ENCODE measurements around the gene MSRB1. TPM values are rescaled to one million over a fixed set of nuclear protein-coding genes. Genes with fewer than 3 reads are reported as not detected.

The MSRB1 gene
- total and polyA plus RNA-seq, 2 of the 13 experiments (the other 11 are each of a cell fraction or from before 2014, with no cell fraction given): 32.1 to 75.4 TPM

DNA sequence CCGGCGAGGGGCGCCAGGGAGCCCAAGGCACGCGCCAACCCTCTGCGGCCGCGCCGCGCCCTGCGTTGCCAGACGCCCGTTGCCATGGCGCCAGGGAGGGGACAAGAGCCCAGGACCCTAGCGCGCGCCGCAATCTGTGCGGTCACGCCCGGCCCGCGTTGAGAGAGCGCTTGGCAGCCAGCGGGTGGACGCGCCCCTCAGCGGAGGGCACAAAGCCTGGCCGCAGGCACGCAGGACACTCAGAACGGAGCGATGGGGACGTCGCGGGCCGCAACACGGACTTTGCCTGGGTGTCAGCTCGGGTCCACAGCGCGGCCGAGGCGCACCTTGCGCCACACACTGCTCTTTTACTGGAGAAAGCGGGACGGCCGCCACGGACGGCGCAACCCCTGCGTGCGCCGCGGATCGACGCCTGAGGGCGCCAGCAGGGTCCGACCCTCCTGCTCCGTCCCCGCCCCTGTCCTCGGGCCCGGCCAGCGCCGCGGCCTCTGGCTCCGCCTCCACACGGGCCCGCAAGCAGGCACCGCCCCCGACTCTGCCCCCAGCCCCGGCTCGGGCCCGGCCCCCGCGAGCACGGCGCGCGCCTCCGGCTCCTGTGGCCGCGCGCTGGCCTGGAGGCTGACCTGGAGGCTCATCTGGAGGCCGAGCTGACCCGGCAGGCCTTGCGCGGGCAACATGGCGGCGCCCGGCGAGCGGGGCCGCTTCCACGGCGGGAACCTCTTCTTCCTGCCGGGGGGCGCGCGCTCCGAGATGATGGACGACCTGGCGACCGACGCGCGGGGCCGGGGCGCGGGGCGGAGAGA, 40.7 kb upstream of the MSRB1 start, which contains the start of gene GFER (continued):
- TF ChIP-seq, protein P1, sequence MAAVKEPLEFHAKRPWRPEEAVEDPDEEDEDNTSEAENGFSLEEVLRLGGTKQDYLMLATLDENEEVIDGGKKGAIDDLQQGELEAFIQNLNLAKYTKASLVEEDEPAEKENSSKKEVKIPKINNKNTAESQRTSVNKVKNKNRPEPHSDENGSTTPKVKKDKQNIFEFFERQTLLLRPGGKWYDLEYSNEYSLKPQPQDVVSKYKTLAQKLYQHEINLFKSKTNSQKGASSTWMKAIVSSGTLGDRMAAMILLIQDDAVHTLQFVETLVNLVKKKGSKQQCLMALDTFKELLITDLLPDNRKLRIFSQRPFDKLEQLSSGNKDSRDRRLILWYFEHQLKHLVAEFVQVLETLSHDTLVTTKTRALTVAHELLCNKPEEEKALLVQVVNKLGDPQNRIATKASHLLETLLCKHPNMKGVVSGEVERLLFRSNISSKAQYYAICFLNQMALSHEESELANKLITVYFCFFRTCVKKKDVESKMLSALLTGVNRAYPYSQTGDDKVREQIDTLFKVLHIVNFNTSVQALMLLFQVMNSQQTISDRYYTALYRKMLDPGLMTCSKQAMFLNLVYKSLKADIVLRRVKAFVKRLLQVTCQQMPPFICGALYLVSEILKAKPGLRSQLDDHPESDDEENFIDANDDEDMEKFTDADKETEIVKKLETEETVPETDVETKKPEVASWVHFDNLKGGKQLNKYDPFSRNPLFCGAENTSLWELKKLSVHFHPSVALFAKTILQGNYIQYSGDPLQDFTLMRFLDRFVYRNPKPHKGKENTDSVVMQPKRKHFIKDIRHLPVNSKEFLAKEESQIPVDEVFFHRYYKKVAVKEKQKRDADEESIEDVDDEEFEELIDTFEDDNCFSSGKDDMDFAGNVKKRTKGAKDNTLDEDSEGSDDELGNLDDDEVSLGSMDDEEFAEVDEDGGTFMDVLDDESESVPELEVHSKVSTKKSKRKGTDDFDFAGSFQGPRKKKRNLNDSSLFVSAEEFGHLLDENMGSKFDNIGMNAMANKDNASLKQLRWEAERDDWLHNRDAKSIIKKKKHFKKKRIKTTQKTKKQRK (IDR thresholded peaks at IDR 0.05; ENCODE audit: low read length): no peak
- TF ChIP-seq ZNF670 (CRISPR knock-in tag; IDR thresholded peaks at IDR 0.05; ENCODE audit: borderline replicate concordance) (peak; percentile 82; the same call in 1 of the 2 replicates), SNAPC2 (CRISPR knock-in tag; IDR thresholded peaks at IDR 0.05) (no peak), ERF (CRISPR knock-in tag; IDR thresholded peaks at IDR 0.05) (peak; percentile 77; the same call in 1 of the 2 replicates), AGO2 (optimal IDR thresholded peaks at IDR 0.05; ENCODE audit: low read depth, low read length) (peak; percentile 80), MTA3 (CRISPR knock-in tag; IDR thresholded peaks at IDR 0.05) (no peak), U2AF2 (IDR thresholded peaks at IDR 0.05; ENCODE audit: low read depth, low read length) (0 out of 2 replicates have a peak, but pooled peaks have one; percentile 76), PCBP1 (IDR thresholded peaks at IDR 0.05; ENCODE audit: borderline replicate concordance, low read depth, low read length) (no peak)
- TF ChIP-seq, protein P2, sequence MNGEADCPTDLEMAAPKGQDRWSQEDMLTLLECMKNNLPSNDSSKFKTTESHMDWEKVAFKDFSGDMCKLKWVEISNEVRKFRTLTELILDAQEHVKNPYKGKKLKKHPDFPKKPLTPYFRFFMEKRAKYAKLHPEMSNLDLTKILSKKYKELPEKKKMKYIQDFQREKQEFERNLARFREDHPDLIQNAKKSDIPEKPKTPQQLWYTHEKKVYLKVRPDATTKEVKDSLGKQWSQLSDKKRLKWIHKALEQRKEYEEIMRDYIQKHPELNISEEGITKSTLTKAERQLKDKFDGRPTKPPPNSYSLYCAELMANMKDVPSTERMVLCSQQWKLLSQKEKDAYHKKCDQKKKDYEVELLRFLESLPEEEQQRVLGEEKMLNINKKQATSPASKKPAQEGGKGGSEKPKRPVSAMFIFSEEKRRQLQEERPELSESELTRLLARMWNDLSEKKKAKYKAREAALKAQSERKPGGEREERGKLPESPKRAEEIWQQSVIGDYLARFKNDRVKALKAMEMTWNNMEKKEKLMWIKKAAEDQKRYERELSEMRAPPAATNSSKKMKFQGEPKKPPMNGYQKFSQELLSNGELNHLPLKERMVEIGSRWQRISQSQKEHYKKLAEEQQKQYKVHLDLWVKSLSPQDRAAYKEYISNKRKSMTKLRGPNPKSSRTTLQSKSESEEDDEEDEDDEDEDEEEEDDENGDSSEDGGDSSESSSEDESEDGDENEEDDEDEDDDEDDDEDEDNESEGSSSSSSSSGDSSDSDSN (CRISPR knock-in tag; IDR thresholded peaks at IDR 0.05): peak; percentile 84
- TF ChIP-seq, protein P3, sequence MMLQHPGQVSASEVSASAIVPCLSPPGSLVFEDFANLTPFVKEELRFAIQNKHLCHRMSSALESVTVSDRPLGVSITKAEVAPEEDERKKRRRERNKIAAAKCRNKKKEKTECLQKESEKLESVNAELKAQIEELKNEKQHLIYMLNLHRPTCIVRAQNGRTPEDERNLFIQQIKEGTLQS (CRISPR knock-in tag; IDR thresholded peaks at IDR 0.05): no peak
- TF ChIP-seq, protein P4, sequence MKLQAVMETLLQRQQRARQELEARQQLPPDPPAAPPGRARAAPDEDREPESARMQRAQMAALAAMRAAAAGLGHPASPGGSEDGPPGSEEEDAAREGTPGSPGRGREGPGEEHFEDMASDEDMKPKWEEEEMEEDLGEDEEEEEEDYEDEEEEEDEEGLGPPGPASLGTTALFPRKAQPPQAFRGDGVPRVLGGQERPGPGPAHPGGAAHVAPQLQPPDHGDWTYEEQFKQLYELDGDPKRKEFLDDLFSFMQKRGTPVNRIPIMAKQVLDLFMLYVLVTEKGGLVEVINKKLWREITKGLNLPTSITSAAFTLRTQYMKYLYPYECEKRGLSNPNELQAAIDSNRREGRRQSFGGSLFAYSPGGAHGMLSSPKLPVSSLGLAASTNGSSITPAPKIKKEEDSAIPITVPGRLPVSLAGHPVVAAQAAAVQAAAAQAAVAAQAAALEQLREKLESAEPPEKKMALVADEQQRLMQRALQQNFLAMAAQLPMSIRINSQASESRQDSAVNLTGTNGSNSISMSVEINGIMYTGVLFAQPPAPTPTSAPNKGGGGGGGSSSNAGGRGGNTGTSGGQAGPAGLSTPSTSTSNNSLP (IDR thresholded peaks at IDR 0.05; ENCODE audit: low read depth, low read length): no peak
- TF ChIP-seq, protein P5, sequence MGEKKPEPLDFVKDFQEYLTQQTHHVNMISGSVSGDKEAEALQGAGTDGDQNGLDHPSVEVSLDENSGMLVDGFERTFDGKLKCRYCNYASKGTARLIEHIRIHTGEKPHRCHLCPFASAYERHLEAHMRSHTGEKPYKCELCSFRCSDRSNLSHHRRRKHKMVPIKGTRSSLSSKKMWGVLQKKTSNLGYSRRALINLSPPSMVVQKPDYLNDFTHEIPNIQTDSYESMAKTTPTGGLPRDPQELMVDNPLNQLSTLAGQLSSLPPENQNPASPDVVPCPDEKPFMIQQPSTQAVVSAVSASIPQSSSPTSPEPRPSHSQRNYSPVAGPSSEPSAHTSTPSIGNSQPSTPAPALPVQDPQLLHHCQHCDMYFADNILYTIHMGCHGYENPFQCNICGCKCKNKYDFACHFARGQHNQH (CRISPR knock-in tag; IDR thresholded peaks at IDR 0.05): peak; percentile 44; the same call in 1 of the 2 replicates
- TF ChIP-seq, protein P6, sequence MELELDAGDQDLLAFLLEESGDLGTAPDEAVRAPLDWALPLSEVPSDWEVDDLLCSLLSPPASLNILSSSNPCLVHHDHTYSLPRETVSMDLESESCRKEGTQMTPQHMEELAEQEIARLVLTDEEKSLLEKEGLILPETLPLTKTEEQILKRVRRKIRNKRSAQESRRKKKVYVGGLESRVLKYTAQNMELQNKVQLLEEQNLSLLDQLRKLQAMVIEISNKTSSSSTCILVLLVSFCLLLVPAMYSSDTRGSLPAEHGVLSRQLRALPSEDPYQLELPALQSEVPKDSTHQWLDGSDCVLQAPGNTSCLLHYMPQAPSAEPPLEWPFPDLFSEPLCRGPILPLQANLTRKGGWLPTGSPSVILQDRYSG (CRISPR knock-in tag; IDR thresholded peaks at IDR 0.05): no peak; the same call in none of the 2 replicates
- TF ChIP-seq, protein P7, sequence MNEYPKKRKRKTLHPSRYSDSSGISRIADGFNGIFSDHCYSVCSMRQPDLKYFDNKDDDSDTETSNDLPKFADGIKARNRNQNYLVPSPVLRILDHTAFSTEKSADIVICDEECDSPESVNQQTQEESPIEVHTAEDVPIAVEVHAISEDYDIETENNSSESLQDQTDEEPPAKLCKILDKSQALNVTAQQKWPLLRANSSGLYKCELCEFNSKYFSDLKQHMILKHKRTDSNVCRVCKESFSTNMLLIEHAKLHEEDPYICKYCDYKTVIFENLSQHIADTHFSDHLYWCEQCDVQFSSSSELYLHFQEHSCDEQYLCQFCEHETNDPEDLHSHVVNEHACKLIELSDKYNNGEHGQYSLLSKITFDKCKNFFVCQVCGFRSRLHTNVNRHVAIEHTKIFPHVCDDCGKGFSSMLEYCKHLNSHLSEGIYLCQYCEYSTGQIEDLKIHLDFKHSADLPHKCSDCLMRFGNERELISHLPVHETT (CRISPR knock-in tag; conservative IDR thresholded peaks at IDR 0.05): 0 out of 2 replicates have a peak, but pooled peaks have one; percentile 75

Data from HepG2 (cell line).